SW480 (cell line): ENCODE results near the gene HNRNPK.
"Not testable (repeated sequence)": the region's sequence is repeated elsewhere in the genome, so short reads cannot be mapped to it uniquely, and the experiment has no call there.

ENCODE experiments used
- DNase-seq: peaks from one replicate; pipeline ENCODE4 v3.0.0-alpha.2; 2016; ENCODE audit warnings: low spot score

HNRNPK gene

DNA sequence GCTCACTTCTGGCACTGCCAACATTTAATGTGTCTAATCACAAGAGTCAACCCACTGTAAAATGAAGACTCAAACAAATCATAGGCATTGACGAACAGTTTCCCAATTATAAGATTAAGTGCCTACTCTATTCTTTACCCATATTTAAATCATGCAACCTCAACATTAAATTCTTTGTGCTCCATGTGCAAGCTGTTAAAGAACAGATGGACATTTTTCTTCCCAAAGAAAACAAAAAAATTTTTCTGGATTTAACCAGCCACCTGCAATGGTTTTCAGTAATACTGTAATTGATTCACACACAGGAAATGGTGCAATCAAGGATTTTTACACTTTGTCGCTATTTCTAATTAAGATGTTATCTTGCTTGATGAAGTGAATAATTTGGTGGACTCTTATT is 3.6 kb downstream of the HNRNPK start:
- no peak for DNase-seq

DNA sequence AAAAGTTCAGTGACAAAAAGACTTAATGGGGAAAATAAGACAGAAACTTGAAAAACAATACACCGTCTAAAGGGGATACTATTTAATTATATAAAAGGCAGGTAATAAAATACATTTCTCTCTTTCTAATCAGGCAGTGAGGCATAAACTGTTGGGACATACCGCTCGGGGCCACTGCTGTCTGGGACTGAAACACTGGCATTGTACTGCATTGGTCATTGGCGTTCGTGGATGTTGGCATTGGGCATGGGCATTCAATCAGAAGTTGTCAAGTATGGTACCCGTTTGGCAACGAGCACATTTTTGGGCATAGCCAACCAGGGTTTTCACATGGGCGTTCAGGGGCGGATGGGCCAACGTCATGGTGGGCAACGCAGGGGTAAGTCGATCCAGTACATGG is 4.7 kb downstream of the HNRNPK start:
- no peak for DNase-seq

DNA sequence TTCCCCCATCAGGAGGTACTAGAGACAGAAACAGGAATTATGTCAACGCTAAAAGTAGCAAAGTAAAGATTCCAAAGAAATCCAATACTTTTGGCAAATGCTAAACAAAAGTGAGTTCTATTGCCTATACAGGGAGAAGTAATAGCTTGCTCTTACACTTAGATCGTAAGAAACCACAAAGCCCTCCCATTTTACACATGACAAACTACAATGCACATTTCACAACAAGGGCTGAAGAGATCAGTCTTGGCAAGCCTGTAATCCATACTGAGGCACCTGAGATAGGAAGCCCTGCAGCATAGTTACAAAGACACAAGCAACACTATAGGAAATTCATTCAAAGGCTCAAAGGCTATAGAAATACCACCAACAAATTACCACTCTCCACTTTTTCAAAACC is 7.7 kb downstream of the HNRNPK start:
- DNase-seq = no peak

DNA sequence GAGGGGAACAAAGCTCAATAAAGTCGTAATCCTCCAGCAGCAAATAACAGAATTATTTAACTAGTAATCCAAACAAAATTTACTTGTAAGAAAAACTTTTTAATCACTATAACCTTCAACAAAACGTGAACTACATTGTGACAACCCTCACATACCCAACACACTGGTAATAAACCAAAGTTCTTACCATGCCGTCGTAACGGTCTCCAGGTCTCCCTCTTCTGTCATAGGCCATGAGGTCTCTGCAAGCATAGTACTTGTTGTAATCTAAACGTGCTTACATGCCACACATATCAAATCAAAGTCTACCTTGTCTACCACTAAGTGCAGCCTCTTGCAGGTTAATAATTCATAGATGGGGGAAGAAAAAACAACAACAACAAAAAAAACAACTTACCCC is 8.5 kb downstream of the HNRNPK start:
- DNase-seq = no peak

DNA sequence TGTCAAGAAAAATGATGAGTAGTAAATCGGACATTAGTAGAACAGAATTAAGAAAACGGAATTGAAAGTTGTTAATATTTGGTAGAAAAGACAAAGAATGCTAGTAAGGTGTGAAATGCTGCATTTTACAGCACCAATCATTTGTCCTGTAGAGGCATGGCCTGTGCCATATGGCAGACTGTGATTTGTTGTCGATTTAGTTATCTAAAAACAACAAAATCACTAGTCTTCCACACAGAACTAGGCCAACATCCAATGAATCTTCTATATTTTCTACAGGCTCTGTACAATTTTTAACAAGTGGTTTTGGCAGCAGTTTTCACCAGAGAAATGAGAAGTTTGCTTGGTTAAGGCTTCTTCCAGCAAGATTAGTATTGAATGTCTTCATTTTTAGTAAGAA is 10.4 kb downstream of the HNRNPK start:
- no peak for DNase-seq

DNA sequence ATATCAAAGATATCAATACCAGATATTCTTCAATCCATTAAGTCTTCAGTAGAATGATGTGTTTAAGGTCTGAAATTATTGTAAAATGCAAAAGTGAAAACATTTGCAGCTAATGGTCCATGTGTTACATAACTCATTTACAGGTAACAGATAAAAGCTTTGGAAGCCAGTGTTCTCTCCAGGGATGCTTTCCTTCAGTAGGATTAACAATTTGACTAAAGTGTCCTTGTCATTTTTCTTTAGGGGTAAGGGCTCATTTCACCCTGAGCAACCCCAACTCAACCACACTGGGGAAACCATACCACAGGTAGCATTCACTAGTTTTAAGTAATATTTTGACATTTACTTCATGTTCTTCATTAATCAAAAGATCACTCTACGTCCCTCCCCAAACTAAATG is 12.9 kb downstream of the HNRNPK start:
- DNase-seq = no peak

DNA sequence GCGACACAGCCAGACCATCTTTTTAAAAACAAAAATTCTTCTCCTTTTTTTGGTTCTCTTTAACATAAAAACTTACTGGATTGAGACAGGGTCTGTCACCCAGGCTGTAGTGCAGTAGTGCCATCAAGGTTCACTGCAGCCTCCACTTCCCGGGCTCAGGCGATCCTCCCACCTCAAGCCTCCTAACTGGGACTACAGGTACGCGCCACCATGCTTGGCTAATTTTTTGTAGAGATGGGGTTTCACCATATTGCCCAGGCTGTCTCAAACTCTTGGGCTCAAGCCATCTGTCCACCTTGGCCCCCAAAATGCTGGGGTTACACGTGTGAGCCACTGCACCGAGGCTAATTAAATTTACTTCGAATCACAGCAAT is 13.8 kb downstream of the HNRNPK start:
- no peak for DNase-seq

DNA sequence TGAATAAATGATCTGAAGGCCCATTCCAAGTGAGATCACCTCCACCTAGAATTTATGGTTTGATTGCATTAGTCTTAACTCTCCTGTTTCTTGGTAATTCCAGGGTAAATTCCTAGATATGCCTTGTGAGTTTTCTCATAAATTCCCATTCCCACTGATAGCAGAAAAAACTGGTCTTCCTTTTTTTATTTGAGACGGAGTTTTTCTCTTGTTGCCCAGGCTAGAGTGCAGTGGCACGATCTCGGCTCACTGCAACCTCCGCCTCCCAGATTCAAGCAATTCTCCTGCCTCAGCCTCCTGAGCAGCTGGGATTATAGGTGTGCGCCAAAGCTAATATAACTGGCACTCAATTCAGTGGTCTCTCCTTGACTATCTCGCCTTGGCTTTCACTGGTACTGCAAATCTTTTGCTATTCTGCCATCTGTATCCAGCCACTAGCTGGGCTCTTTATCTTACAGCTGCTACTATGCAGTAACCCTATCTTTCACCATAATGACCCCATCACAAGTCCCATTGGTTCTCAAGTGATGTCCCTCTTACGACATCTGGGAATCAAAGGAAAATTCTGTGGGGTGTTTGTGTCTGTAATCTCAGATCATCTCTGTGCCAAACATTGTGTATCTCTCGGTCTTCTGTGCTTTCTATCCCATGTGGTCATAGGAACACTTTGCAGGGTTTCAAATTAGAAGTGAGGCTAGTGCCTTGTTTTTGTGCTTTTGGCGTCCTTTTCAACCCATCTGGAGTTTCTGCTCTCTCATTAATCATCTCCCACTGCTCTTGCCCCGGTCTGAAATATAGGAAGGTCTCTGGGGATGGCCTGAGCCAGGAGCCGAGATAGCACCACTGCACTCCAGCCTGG is 14.4 kb downstream of the HNRNPK start:
- peak; percentile 39 for DNase-seq

DNA sequence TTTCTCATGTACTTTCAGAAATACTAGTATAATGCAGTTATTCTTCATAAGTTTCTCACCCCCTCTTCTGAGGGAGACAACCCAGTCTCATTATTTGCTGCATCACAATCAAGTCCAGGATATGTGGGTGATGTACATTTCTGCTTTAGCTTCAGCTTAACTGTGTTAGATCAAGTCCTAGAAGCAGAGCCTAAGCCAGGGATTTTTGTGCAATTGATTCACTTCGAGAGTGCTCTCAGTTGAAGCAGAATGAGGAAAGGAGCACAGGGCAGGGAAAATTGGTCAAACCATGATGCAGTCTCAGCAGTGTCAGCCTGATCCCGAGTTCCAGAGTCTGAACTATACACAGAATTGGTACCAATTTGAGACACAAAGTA is 15.1 kb downstream of the HNRNPK start:
- peak; percentile 35 for DNase-seq

DNA sequence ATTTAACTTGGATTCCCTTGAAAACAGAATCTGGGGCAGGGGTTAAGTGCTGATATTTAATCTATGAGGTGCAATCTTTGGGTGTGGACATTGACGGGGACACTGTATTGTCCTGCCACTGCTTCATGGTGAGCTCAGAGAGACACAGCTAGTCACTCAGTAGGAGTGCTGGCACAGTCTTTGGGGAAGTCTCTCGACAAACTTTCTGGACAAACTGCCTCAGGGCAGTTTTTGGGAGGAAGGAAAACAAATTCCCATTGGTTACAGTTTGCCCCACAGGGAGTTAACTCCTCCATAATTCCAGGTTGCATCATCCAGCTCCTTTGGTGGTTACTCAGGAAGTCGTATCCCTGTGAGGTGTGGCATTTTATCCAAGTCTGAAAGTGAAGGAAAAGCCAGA is 17.9 kb downstream of the HNRNPK start:
- peak; percentile 27 for DNase-seq

DNA sequence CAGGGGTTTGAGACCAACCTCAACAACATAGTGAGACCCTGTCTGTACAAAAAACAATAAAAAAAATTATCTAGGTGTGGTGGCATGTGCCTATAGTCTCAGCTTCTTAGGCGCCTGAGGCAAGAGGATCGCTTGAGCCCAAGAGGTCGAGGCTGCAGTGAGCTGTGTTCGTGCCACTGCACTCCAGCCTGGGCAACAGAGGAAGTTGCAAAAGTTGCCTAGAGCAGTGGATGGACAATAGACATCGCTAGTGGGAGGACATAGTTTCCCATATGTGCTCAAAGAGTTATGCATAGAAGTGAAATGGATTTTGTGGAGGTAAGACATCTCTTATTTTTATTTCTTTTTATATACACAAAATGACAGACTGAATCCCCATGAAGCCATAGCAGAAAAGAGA is 19.0 kb downstream of the HNRNPK start:
- DNase-seq = no peak

DNA sequence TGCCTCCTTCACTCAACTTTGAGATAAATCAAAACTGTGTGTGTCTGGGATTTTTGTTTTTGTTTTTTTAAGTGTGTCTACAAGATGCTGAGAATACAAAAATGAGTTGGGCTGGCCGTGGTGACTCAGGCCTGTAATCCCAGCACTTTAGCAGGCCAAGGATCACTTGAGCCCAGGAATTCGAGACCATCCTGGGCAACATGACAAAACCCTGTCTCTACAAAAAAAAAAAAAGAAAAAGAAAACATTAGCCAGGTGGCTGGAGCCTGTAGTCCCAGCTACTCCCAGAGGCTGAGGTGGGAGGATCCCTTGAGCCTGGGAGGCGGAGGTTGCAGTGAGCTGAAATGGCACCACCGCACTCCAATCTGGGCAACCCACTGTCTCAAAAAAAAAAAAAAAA is 21.0 kb downstream of the HNRNPK start:
- no peak for DNase-seq

DNA sequence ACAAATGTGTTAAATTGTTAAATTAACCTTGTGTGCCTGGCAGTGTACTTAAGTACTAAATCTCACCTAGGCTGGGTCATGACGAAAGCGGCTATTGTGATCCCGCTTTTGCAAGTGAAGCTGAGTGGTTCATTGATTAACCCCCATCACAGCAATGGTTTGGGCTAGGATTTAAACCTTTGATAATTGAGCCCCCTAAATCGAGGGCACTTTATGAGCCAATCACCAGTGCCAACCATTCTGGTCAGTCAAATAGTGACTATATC is 22.8 kb downstream of the HNRNPK start:
- no peak for DNase-seq

DNA sequence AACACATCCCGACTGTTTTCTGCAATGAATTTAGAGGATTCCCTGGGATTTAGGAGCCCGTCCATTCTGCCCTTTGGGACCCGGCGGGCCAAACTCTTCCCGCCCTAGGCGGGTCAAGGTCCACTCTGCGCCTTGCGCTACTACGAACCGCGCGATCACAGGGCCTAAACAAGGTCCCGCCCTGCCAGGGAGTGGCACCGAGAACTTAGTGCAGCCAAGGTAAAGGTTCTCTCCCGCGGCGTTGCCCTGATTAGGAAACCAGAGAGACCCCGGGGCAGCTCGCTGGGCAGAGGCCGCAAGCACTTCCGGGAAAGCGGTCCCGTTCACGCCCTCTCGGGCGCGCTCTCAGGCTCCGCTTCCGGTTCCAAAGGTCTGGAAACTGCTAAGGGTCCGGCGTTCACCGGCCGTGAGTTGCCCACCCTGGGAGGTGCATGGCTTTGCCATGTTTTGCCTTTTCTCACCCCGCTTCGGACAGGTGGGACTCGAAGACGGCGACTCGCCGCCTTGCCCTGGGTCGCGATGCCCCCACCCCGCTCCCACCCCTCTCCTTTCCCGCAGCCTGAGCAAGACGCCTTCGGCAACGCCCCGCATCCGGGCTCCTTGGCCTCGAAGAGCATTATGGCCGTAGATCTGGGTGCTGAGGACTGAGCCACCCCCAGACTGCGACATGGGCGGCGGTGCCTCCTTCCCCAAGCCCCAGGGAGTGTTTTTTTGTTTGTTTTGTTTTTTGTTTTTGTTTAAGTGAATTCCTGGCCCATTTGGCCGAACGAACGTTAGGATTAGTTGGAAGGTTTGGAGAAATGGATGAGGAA is 23.4 kb downstream of the HNRNPK start:
- DNase-seq = peak; percentile 90

DNA sequence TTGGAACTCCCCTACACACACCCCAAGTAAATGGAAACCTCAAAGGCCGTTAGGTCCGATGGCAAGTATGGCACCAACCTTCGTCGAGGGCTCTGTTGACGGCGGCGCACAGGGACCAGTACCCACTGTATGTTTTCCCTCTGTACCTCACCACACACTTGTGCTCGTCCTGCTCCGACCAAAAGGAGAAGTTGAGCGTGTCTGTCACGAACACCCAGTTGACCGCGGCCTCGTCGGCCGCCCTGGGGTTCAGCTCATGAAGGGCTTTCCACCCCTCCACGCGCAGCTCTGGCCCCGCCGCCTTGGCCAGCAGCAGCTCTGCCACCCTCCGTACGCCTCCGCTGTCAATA is 24.0 kb downstream of the HNRNPK start:
- peak; percentile 61 for DNase-seq

DNA sequence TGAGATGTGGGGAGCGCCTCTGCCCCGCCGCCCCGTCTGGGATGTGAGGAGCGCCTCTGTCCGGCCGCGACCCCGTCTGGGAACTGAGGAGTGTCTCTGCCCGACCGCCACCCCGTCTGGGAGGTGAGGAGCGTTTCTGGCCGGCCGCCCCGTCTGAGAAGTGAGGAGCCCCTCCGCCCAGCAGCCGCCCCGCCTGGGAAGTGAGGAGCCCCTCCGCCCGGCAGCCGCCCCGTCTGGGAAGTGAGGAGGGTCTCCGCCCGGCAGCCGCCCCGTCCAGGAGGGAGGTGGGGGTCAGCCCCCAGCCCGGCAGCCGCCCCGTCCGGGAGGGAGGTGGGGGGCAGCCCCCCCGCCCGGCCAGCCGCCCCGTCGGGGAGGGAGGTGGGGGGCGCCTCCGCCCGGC is 31.9 kb downstream of the HNRNPK start:
- DNase-seq = not testable (repeated sequence)

DNA sequence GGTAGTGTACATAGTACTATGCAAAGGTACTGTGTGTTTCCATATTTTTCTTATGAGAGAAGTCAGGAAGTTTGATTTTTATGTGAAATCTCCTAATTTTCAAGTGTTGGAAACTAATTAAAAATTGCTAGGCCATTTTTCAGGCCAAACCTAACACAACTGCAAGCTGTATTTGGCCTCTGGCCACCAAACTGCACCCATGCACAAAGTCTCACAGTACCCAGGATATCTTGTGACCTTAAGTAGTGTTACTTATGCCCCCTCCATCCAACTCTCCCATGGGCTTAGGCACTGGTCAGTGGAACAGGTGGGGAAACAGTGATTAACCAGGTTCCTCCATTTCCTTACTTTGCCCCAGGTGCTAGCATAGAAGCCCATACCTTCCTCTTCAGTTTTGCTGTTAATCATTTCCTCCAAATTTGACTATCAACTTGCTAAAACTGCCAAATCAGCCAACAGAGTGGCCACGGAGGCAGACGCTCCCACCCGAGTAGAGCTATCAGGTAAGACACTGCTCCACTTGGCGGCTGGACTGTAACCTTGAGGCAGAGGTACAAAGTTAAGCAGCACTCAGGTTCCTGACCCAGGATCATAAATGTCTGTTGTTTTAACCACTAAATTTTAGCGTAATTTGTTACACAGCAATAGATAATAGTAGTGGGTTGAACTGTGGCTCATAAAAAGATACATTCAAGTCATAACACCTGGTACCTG is 39.3 kb downstream of the HNRNPK start:
- DNase-seq = no peak

DNA sequence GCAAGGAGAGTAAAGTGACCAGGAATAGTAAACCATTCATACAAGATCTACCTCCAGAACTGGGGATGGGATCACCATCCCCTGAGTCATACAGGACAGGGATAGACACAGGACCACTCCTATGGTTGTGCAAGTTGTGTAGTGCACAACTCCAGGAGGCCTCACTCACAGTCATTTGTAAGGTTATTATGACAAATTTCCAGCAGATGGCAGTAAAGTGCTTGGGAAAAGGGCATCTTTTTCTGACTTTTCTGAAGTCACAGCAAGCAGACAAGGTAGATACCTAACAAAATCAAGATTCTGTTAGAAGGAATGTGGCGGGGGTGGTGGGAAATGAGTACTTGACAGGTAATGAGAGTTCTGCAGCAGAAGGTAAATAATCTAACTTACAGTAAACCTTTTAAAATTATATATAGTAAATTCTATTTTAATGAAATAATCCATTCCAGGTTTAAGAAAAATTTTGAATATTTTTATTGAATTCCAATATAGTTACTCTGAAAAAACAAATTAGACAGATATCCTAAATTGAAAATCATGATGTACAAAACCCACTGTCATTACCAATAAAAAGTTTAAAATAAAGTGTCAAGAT is 42.1 kb downstream of the HNRNPK start:
- DNase-seq = peak; percentile 61

DNA sequence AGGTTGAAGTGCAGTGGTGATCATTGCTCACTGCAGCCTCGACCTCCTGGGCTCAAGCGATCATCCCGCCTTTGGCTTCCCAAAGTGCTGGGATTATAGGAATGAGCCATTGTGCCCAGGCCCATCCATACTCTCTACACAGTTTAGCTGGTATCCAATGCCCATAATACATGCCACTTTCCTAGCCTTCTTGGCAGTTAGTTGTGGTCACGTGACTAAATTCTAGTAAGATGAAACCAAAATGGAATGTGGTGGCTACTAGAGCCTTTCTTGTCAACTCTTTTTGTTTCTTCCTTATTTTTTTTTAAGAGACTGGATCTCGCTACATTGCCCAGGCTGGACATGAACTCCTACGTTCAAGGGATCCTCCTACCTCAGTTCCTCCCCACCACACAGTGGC is 43.5 kb downstream of the HNRNPK start:
- DNase-seq = no peak

DNA sequence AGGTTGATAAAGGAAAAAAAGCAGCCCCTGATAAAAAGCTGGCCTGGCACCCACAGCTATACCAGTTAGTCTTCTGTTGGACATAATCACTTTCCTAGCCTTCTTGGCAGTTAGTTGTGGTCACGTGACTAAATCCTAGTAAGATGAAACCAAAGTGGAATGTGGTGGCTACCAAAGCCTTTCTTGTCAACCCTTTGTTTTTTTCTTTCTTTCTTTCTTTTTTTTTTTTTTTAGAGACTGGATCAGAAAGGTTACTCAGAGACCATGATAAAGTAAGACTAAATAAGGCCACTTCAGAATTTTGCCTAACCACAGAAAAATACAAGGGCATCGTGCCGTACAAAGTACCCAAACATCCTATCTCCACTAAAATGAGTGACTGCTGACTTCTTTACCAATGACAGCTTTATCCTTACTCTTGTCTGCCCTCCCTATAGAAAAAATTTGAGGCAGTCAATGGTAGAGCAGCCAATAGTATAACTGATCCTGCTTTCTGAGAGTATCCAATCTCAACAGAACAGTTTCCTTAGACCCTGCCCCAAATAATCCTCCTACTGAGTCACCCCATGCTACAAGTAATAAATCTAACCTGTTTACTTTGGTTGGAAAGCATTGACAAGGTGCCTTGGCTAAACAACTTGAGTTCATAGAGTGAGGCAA is 44.6 kb downstream of the HNRNPK start:
- DNase-seq = peak; percentile 42

DNA sequence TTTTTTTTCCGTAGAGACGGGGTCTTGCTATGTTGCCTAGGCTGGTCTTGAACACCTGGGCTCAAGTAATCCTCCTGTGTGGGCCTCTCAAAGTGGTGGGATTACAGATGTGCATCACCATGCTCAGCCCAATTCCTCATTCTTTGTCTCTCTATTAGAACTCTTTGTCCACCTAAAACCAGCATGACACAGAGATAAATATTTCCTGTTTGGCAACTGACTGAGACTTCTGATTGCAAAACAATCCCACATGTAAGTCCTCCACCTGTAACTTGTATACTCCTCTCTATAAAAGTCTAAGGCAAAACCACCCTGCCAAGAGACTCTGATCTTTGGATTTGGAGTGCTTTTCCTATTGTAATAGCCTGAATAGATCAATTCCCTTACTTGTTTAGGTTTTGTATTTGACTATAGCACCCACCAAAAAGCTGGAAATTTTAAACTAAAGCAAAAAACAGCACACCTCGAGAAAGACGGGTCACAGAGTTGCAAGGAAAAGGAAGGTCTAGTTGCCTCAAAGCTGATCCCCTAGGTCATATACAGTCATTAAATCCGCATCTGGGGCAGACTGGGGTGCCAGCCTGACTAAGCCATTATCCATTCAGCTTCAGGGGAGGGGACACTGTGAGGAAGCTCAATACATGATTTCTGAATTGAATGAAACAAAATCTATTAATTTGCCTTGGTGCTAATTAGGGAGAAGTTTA is 45.3 kb downstream of the HNRNPK start:
- DNase-seq = no peak

DNA sequence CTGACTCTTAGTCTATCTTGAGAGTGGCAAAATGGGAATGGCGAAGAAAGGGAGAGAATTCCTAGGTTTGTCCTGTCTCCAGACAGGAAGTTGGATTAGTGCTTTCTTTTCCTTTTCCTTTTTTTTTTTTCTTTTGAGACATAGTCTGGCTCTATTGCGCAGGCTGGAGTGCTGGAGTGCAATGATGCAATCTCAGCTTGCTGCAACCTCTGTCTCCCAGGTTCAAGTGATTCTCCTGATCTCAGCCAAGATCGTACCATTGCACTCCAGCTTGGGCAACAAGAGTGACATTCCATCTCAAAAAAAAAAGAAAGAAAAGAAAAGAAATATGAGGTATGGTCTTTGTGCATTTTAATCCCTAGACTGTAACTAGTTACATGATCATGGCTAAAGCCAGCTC is 46.2 kb downstream of the HNRNPK start:
- no peak for DNase-seq
